ENCODE data around the gene NECTIN4. TPM values are rescaled to one million over a fixed set of nuclear protein-coding genes. Genes with fewer than 3 reads are reported as not detected.
"Not testable (repeated sequence)": the region's sequence is repeated elsewhere in the genome, so short reads cannot be mapped to it uniquely, and the experiment has no call there.

NECTIN4 gene
- total and polyA plus RNA-seq, 2 donors: 5.0 to 12.2 TPM

- Histone ChIP-seq H3K4me3 (ENCODE audit: low read depth, low read length) (peak within 1 kb of the TSS; percentile 32), H3K4me1 (ENCODE audit: insufficient read depth) (no peaks in the 10 kb centered on the region), H3K27ac (ENCODE audit: low read depth) (no peak within 1 kb of the TSS), H3K36me3 (ENCODE audit: insufficient read depth) (no peaks in the 10 kb centered on the region)
- WGBS: 71% methylated on average over 9 of the region's 9 CpGs
- no peak for DNase-seq (ENCODE audit: extremely low spot score)
Observed at GRCh38 chr1:161069731-161070270, 19.6 kb downstream of the NECTIN4 start, which contains the start of gene ARHGAP30. Gene ARHGAP30, minus strand, starts transcription at chr1:161069891. Its CDS starts 267 bp downstream, at chr1:161069624.

GRCh38 chr1:161069241-161069640, 20.1 kb downstream of the NECTIN4 start:
- no peak for DNase-seq (ENCODE audit: extremely low spot score)
- Histone ChIP-seq H3K4me1 (ENCODE audit: insufficient read depth) (no peaks in the 10 kb centered on the region), H3K4me3 (ENCODE audit: low read depth, low read length) (peak overlapping the region; percentile 32), H3K36me3 (ENCODE audit: insufficient read depth) (no peaks in the 10 kb centered on the region), H3K27ac (ENCODE audit: low read depth) (no peak overlapping the region)
- WGBS: 75% methylated on average over 9 of the region's 9 CpGs

GRCh38 chr1:161068306-161069234, 20.8 kb downstream of the NECTIN4 start:
- Histone ChIP-seq H3K27ac (ENCODE audit: low read depth) (peak overlapping the region; percentile 11), H3K4me1 (ENCODE audit: insufficient read depth) (no peaks in the 10 kb centered on the region), H3K36me3 (ENCODE audit: insufficient read depth) (no peaks in the 10 kb centered on the region), H3K4me3 (ENCODE audit: low read depth, low read length) (peak overlapping the region; percentile 32)
- DNase-seq (ENCODE audit: extremely low spot score): no peak
- 69% methylated on average over 10 of the region's 10 CpGs for WGBS

DNA sequence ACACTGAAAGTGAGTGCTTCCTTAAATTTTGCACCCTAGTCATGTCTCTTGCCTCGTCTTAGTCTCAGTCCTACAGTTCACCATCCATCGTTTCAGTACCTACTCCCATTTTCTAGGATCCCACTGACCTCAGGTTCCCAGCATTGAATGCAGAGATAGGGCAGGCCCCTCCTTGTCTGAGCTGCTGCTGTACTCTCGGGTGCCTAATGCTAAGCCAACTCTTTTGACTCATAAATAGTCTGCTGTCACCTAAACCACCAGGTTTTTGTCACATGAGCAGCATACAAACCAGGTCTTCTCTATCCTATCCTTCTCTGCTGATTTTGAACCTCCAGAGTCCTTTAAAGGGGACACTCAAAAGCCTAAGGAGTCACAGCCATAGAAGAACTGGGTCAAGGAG, 22.7 kb downstream of the NECTIN4 start:
- DNase-seq (ENCODE audit: extremely low spot score): no peak

DNA sequence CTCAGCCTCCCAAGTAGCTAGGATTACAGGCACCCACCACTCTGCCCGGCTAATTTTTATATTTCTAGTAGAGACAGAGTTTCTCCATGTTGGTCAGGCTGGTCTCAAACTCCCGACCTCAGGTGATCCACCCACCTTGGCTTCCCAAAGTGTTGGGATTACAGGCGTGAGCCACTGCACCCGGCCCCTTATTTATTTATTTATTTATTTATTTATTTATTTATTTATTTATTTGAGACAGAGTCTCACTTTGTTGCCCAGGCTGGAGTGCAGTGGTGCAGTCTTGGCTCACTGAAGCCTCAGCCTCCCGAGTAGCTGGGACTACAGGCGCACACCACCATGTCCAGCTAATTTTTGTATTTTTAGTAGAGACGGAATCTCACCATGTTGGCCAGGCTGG, 23.7 kb downstream of the NECTIN4 start:
- H3K27ac ChIP-seq (ENCODE audit: low read depth); H3K4me3 ChIP-seq (ENCODE audit: low read depth, low read length); H3K36me3 ChIP-seq (ENCODE audit: insufficient read depth); H3K4me1 ChIP-seq (ENCODE audit: insufficient read depth); DNase-seq (ENCODE audit: extremely low spot score): not testable (repeated sequence)
- WGBS: 90% methylated on average over 7 of the region's 7 CpGs

More for the DNA sequence above, 22.7 kb downstream of the NECTIN4 start:
- no peak overlapping the region for H3K27ac ChIP-seq (ENCODE audit: low read depth)
- WGBS: 65% methylated on average over 3 of the region's 3 CpGs
- no peaks in the 10 kb centered on the region for H3K36me3 ChIP-seq (ENCODE audit: insufficient read depth)
- no peaks in the 10 kb centered on the region for H3K4me1 ChIP-seq (ENCODE audit: insufficient read depth)
- H3K4me3 ChIP-seq (ENCODE audit: low read depth, low read length): no peak overlapping the region

DNA sequence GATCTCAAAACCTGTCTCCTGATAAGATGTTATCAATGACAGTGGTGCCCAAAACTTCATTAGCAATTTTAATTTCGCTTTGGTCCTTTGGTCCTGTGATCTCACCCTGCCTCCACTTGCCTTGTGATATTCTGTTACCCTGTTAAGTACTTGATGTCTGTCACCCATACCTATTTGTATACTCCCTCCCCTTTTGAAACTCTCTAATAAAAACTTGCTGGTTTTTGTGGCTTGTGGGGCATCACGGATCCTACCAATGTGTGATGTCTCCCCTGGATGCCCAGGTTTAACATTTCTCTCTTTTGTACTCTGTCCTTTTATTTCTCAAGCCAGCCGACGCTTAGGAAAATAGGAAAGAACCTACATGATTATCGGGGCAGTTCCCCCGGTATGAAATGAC, 25.4 kb downstream of the NECTIN4 start:
- H3K4me3 ChIP-seq (ENCODE audit: low read depth, low read length); H3K36me3 ChIP-seq (ENCODE audit: insufficient read depth); H3K4me1 ChIP-seq (ENCODE audit: insufficient read depth); DNase-seq (ENCODE audit: extremely low spot score); H3K27ac ChIP-seq (ENCODE audit: low read depth): not testable (repeated sequence)
- 56% methylated on average over 6 of the region's 6 CpGs for WGBS

- Histone ChIP-seq H3K4me3 (ENCODE audit: low read depth, low read length) (no peak overlapping the region), H3K27ac (ENCODE audit: low read depth) (no peak overlapping the region), H3K36me3 (ENCODE audit: insufficient read depth) (no peaks in the 10 kb centered on the region), H3K4me1 (ENCODE audit: insufficient read depth) (no peaks in the 10 kb centered on the region)
- no peak for DNase-seq (ENCODE audit: extremely low spot score)
- WGBS: 95% methylated on average over 4 of the region's 4 CpGs
Observed at GRCh38 chr1:161061419-161061818, 27.9 kb downstream of the NECTIN4 start.

- DNase-seq (ENCODE audit: extremely low spot score): no peak
- Histone ChIP-seq H3K4me1 (ENCODE audit: insufficient read depth) (no peaks in the 10 kb centered on the region), H3K4me3 (ENCODE audit: low read depth, low read length) (no peak overlapping the region), H3K36me3 (ENCODE audit: insufficient read depth) (no peaks in the 10 kb centered on the region), H3K27ac (ENCODE audit: low read depth) (no peak overlapping the region)
- WGBS: 84% methylated on average over 6 of the region's 6 CpGs
Observed at GRCh38 chr1:161059293-161059692, 30.1 kb downstream of the NECTIN4 start.

GRCh38 chr1:161054805-161055204, 34.6 kb downstream of the NECTIN4 start:
- Histone ChIP-seq H3K4me1 (ENCODE audit: insufficient read depth) (no peaks in the 10 kb centered on the region), H3K4me3 (ENCODE audit: low read depth, low read length) (no peak overlapping the region), H3K27ac (ENCODE audit: low read depth) (no peak overlapping the region), H3K36me3 (ENCODE audit: insufficient read depth) (no peaks in the 10 kb centered on the region)
- 79% methylated on average over 7 of the region's 7 CpGs for WGBS
- DNase-seq (ENCODE audit: extremely low spot score): no peak

DNA sequence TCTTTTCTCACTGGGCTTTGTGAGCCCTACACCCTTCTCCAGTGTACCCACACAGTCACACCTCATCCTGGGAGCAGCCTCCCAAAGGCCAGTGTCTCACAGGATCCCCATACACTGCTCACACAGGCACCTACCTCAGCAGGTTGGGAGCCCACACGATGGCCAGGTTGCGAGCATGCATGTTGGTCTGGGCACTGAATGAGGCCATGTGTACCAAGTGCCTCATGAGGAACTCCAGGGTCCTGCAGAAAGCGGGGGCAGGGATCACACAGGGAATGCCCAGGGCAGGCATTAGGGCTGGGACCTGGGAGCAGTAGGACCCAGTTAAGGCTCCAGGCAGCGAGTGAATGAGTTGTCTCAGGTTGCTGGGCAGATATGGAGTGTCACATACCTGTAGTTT, 35.1 kb downstream of the NECTIN4 start:
- DNase-seq (ENCODE audit: extremely low spot score): no peak
- no peaks in the 10 kb centered on the region for H3K4me1 ChIP-seq (ENCODE audit: insufficient read depth)
- 82% methylated on average over 4 of the region's 4 CpGs for WGBS
- H3K36me3 ChIP-seq (ENCODE audit: insufficient read depth): no peaks in the 10 kb centered on the region
- no peak overlapping the region for H3K27ac ChIP-seq (ENCODE audit: low read depth)
- H3K4me3 ChIP-seq (ENCODE audit: low read depth, low read length): no peak overlapping the region

- H3K27ac ChIP-seq (ENCODE audit: low read depth): no peak overlapping the region
- no peak overlapping the region for H3K4me3 ChIP-seq (ENCODE audit: low read depth, low read length)
- H3K36me3 ChIP-seq (ENCODE audit: insufficient read depth): no peaks in the 10 kb centered on the region
- WGBS: 71% methylated on average over 3 of the region's 3 CpGs
- no peak for DNase-seq (ENCODE audit: extremely low spot score)
- H3K4me1 ChIP-seq (ENCODE audit: insufficient read depth): no peaks in the 10 kb centered on the region
Observed at GRCh38 chr1:161052899-161053298, 36.5 kb downstream of the NECTIN4 start.

- Histone ChIP-seq H3K4me1 (ENCODE audit: insufficient read depth) (peaks cover 2% of the 10 kb centered on the region), H3K36me3 (ENCODE audit: insufficient read depth) (no peaks in the 10 kb centered on the region), H3K27ac (ENCODE audit: low read depth) (no peak overlapping the region), H3K4me3 (ENCODE audit: low read depth, low read length) (no peak overlapping the region)
- no peak for DNase-seq (ENCODE audit: extremely low spot score)
- WGBS: 92% methylated on average over 10 of the region's 10 CpGs
Observed at GRCh38 chr1:161051219-161051618, 38.1 kb downstream of the NECTIN4 start.

- 88% methylated on average over 5 of the region's 5 CpGs for WGBS
- Histone ChIP-seq H3K36me3 (ENCODE audit: insufficient read depth) (no peaks in the 10 kb centered on the region), H3K27ac (ENCODE audit: low read depth) (no peak overlapping the region), H3K4me1 (ENCODE audit: insufficient read depth) (peaks cover 2% of the 10 kb centered on the region), H3K4me3 (ENCODE audit: low read depth, low read length) (no peak overlapping the region)
- no peak for DNase-seq (ENCODE audit: extremely low spot score)
Observed at GRCh38 chr1:161048949-161049722, 40.2 kb downstream of the NECTIN4 start.

All from urinary bladder (tissue), 4 donors.